Lower leg skin (tissue), 3 donors: ENCODE data around the gene EPHA1.

Experiments
- CTCF ChIP-seq, 3 donors: fragments of 450-650 bp; IDR thresholded peaks; one replicate each; pipeline ENCODE4 v1.5.1; 2016; ENCODE audit warnings: antibody characterized with exemption in 3 of 3, mild to moderate bottlenecking in 3 of 3, moderate library complexity in 2 of 3
- POLR2A ChIP-seq, 2 donors: fragments of 450-650 bp; IDR thresholded peaks; one replicate each; pipeline ENCODE4 v1.6.1; 2016 to 2017; ENCODE audit warnings: antibody characterized with exemption in 2 of 2, mild to moderate bottlenecking in 1 of 2, moderate library complexity in 1 of 2

- TF ChIP-seq POLR2A (IDR thresholded peaks at IDR 0.05) = no peak
- no peak for TF ChIP-seq CTCF (IDR thresholded peaks at IDR 0.05)
Observed at GRCh38 chr7:143426479-143427142, 18.0 kb upstream of the EPHA1 start.
